ENCODE measurements around the gene SPRR3.

- TF ChIP-seq, protein P1, sequence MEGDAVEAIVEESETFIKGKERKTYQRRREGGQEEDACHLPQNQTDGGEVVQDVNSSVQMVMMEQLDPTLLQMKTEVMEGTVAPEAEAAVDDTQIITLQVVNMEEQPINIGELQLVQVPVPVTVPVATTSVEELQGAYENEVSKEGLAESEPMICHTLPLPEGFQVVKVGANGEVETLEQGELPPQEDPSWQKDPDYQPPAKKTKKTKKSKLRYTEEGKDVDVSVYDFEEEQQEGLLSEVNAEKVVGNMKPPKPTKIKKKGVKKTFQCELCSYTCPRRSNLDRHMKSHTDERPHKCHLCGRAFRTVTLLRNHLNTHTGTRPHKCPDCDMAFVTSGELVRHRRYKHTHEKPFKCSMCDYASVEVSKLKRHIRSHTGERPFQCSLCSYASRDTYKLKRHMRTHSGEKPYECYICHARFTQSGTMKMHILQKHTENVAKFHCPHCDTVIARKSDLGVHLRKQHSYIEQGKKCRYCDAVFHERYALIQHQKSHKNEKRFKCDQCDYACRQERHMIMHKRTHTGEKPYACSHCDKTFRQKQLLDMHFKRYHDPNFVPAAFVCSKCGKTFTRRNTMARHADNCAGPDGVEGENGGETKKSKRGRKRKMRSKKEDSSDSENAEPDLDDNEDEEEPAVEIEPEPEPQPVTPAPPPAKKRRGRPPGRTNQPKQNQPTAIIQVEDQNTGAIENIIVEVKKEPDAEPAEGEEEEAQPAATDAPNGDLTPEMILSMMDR (IDR thresholded peaks at IDR 0.05 in 8 of 11, conservative IDR thresholded peaks at IDR 0.05 in 3 of 11): no peak
- TF ChIP-seq POLR2A (IDR thresholded peaks at IDR 0.05): no peak
- TF ChIP-seq POLR2AphosphoS5 (IDR thresholded peaks at IDR 0.05): no peak
Measured at GRCh38 chr1:152986578-152986977, 15.0 kb upstream of the SPRR3 start.

Data from spleen (tissue), 7 donors.